Measurements from ENCODE around the gene SELENOF.
"Not testable (repeated sequence)": the region's sequence is repeated elsewhere in the genome, so short reads cannot be mapped to it uniquely, and the experiment has no call there.

The SELENOF gene

GRCh38 chr1:86915737-86916235, 1.9 kb upstream of the SELENOF start:
- no peak for DNase-seq

DNA sequence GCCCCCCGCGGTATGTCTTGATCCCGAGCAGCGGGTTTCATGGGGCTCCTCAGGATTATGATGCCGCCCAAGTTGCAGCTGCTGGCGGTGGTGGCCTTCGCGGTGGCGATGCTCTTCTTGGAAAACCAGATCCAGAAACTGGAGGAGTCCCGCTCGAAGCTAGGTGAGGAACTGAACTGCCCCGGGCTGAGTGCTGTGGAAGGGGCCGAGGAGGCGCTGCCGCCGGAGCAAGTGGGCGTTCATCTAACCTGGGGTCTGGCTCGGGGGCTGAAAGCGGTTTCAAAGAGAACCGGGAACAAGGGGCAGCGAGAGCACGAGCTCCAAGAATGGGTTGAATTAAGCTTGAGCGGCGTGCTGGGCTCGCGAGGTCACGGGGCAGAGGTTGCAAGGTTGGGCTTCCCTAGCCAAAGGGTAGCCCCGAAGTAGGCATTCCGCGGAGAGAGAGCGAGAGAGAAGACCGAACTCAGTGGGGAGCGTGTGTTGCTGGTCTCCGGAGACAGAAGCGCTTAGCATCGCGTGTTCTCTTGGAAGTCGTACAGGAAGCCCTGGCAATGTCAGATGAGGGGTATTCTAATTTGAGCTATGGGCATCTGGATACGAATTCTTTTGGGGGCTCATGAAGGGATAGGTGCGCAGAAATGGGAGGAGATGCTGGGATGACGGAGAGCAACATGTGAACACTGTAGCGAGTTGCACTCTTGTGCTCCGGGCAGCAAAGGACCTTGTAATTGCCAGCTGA, 1.2 kb upstream of the SELENOF start:
- no peak for DNase-seq

DNA sequence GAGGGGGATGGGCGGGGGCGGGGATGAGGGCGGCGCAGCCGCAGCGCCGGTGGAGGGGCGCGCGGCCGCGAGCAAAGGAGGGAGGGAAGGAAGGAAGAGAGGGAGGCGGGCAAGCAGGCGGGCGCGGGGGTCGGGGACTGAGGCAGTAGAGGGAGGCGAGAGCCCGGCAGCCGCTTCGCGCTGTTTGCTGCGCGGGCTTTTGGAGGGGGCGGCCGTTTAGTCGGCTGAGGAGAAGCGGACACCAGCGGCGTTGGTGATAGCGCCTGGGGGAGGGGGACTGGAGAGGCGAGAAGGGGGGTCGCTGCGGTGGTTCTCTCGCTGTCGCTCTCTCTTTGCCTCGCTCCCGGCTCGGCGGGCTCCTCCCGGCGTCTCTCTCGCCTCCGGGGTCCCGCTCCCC, 673 bp upstream of the SELENOF start, which contains the start of gene HS2ST1:
TSS of gene HS2ST1 (plus strand) at position 35 of the 397 bp plus-strand sequence.
- no peak for DNase-seq

DNA sequence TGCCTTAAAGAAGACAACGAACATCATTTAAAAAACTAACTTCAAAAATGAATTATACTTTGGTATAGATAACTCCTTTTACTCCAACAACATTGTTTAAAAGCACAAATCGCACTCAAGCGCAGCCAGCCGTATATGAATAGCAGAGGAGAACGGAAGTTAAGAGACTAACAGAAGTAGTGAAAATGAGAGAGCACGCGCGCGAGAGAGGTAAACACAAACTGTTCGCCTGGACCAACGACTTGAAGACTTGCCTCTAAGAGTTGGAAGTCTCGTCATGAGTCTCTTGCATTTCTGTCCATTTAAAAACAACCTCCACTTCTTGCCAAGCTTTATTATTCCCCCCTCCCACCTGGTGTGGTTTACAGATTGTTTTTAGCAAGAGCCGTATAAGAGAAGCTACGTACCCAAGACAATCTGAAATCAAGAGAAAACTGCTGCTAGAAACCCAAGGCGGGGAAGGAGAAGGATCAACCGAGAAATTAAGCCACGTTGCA, 479 bp downstream of the SELENOF start:
- DNase-seq = no peak

- DNase-seq = no peak
Observed at GRCh38 chr1:86912281-86912900, 1.5 kb downstream of the SELENOF start.

DNA sequence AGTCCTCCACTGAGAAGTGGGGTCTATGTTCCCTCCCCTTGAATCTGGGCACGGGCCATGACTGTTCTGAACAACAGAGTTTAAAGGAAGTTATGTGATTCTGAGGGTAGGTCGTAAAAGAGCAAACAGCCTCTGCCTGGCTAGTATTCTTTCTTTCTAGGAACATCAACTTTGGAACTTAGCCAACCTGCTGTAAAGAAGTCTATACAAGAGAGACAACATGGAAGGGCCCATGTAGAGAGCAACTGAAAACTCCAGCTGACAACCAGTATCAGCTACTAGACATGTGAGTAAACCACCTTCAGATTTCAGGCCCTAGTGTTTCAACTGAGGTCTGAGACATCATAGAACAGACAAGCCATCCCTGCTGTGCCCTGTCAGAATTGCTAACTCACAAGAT, 7.5 kb downstream of the SELENOF start:
- no peak for DNase-seq

- DNase-seq = no peak
Observed at GRCh38 chr1:86905875-86906274, 8.1 kb downstream of the SELENOF start.

DNA sequence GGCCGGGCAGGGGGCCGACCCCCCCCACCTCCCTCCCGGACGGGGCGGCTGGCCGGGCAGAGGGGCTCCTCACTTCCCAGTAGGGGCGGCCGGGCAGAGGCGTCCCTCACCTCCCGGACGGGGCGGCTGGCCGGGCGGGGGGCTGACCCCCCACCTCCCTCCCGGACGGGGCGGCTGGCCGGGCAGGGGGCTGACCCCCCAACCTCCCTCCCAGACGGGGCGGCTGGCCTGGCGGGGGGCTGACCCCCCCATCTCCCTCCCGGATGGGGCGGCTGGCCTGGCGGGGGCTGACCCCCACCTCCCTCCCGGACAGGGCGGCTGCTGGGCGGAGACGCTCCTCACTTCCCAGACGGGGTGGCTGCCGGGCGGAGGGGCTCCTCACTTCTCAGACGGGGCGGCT, 14.5 kb downstream of the SELENOF start:
- DNase-seq = not testable (repeated sequence)

DNA sequence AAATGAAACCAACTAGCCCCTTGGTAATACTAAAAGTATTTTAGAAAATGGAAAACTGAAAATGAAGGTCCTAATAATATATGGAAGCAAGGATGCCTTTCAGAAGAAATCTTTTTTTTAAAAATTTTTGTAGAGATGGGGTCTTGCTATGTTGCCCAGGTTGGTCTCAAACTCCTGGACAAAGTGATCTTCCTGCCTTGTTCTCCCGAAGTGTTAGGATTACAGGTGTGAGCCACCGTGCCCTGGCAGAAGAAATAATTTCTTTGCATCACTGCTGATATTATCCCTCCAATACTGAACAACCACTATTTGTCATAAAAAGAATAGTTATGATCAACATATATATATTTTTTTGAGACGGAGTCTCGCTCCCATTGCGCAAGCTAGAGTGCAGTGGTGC, 25.6 kb downstream of the SELENOF start:
- no peak for DNase-seq

DNA sequence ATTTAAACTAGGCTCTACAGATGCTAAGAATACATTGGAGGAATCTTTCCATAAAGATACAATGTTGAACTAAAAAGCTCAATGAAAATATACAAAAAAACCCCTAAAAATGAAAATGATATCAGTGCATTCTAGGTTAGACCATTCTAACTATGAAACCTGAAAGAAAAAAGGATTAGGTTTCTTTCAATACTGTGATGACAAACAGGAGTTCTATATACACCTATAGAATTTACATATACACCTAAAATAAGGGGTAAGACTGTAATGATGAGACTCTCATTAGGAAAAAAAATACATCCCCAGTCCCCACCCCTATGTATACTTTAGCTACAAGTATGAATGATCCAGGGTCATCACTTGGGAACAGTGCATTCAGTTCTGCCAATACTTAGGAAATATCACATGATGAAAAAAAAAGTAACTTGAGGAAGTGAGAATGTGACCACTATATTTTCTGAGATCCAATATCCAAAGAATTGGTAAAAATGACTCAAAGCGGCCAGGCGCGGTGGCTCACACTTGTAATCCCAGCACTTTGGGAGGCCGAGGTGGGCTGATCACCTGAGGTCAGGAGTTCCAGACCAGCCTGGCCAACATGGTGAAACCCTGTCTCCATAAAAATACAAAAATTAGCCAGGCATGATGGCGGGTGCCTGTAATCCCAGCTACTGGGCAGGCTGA, 26.3 kb downstream of the SELENOF start:
- no peak for DNase-seq

GRCh38 chr1:86875722-86876121, 38.2 kb downstream of the SELENOF start:
- DNase-seq = no peak

DNA sequence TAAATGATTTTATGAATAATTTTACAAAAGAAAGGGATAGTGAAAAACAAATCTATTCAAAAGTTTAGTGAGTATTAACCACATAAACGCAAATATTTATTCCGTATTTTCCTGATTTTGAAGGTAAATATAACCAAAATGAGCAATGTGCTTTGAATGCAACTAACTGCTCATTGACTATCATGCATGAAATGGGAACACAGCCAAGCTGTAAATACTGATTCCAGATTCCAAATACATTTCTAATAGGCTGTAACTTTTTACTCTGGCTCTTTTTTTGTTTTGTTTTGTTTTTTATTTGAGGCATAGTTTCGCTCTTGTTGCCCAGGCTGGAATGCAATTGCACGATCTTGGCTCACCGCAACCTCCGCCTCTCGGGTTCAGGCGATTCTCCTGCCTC, 41.8 kb downstream of the SELENOF start:
- no peak for DNase-seq

DNA sequence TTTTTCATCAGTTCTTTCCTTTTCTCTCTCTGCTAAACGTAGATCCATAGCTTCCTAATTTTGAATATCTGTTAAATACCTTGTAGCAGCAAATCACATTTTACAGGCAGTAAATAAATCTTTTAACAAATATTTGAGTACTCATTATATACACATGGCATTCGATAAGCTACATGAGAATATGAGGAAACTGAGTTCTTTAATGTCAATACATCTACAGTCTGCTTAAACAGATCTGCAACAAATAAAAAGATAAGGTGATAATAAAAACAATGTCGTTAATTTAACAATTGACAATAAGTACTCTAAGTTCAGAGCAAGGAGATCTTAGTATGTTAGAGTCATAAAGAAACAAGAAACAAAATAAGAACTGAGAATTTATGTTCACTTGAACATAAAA, 42.9 kb downstream of the SELENOF start:
- no peak for DNase-seq

GRCh38 chr1:86868477-86868876, 45.4 kb downstream of the SELENOF start:
- no peak for DNase-seq

GRCh38 chr1:86867278-86867677, 46.6 kb downstream of the SELENOF start:
- not testable (repeated sequence) for DNase-seq

GRCh38 chr1:86866665-86867064, 47.3 kb downstream of the SELENOF start:
- DNase-seq = no peak

GRCh38 chr1:86865973-86866637, 47.8 kb downstream of the SELENOF start:
- no peak for DNase-seq

GRCh38 chr1:86862920-86863319, 51.0 kb downstream of the SELENOF start:
- DNase-seq = no peak

DNA sequence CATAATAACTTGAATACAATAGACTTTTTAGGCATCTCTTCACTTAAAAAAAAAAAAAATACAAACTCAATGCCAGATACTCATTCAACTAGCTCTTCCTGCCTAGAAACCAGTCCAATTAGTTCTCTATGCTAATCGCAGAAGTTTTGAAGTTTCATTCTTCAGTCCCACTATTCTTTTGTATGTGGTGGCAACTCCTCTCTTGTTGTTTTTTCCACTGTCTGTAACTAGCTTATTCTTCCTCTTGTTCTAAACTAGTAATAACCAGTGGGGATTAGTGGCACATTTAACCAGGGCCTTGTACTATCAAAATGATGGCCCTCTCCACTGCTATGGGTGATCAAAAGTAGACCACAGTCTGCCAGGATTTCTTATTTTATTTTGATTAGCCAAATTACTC, 52.5 kb downstream of the SELENOF start:
- DNase-seq = no peak

DNA sequence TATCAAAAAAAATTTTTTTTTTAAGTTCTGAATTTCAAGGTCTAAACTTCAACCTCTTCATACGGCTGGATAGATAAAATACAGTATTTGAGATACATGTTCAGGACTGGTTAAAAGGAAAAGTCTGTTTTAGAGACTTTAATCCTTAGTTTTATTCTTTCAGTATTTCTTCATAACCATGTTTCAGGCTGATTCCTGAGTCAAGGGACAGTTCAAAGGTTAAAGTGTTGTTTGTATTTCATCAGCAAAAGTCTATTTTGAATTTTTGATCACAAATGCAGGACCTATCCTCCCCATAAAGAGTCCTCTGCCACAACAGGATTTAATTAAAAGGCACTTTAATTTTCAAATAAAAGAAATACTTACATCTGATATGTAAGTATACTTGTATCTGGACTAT, 53.5 kb downstream of the SELENOF start:
- no peak for DNase-seq

- DNase-seq = no peak
Observed at GRCh38 chr1:86860020-86860419, 53.9 kb downstream of the SELENOF start.

GRCh38 chr1:86858524-86859261, 55.2 kb downstream of the SELENOF start:
- DNase-seq = no peak
